K562 (cell line): ENCODE measurements around the gene TRAF7. TPM values are rescaled to one million over a fixed set of nuclear protein-coding genes. Genes with fewer than 3 reads are reported as not detected.

ENCODE experiments used
- BMI1 ChIP-seq: fragments of 150-350 bp; IDR thresholded peaks from 2 replicates; pipeline ENCODE4 v1.6.1; 2014; ENCODE audit warnings: low read length
- CBX5 ChIP-seq: IDR thresholded peaks from 2 replicates; pipeline ENCODE4 v1.6.1; 2014; ENCODE audit warnings: low read depth, borderline replicate concordance
- CTCFL ChIP-seq: IDR thresholded peaks from 2 replicates; pipeline ENCODE4 v1.6.1; 2011; ENCODE audit warnings: borderline replicate concordance, low read depth, mild to moderate bottlenecking, moderate library complexity, low read length; ENCODE audit not compliant: insufficient read depth, poor library complexity, severe bottlenecking
- GTF2F1 ChIP-seq: IDR thresholded peaks from 2 replicates; pipeline ENCODE4 v1.6.1; 2011; ENCODE audit warnings: low read depth, low read length, improper control_type of control experiment
- HES1 ChIP-seq: fragments of 450-650 bp; IDR thresholded peaks from 2 replicates; pipeline ENCODE4 v1.6.1; 2016; ENCODE audit warnings: low read depth, mild to moderate bottlenecking, moderate library complexity
- HMBOX1 ChIP-seq: sonication (generic); IDR thresholded peaks from 2 replicates; pipeline ENCODE4 v1.6.1; 2016
- HNRNPK ChIP-seq: fragments of 200-400 bp; formaldehyde crosslinking; IDR thresholded peaks from one replicate; pipeline ENCODE4 v1.6.1; 2018; ENCODE audit warnings: mild to moderate bottlenecking, low read depth, low read length; ENCODE audit not compliant: poor library complexity, severe bottlenecking
- MEF2A ChIP-seq: IDR thresholded peaks from 2 replicates; pipeline ENCODE4 v1.6.1; 2011; ENCODE audit warnings: low read depth, mild to moderate bottlenecking, low read length, moderate library complexity; ENCODE audit not compliant: control insufficient read depth
- MYNN ChIP-seq, 2 experiments: sonication (generic); formaldehyde crosslinking in 1 of 2; IDR thresholded peaks; 2 replicates each; pipeline versions ENCODE4 v1.5.0 to v1.6.1; 2016 to 2020; ENCODE audit warnings: antibody characterized with exemption in 1 of 2, missing genetic modification reagents in 1 of 2
- NFXL1 ChIP-seq: fragments of 450-650 bp; formaldehyde crosslinking; IDR thresholded peaks from 2 replicates; pipeline ENCODE4 v1.4.0; 2021; ENCODE audit warnings: mild to moderate bottlenecking
- PHF21A ChIP-seq: fragments of 450-650 bp; IDR thresholded peaks from 2 replicates; pipeline ENCODE4 v1.6.1; 2017; ENCODE audit warnings: low read depth, borderline replicate concordance
- PKNOX1 ChIP-seq: fragments of 450-650 bp; IDR thresholded peaks from 2 replicates; pipeline ENCODE4 v1.6.1; 2016
- POLR3G ChIP-seq: IDR thresholded peaks from 2 replicates; pipeline ENCODE4 v1.6.1; 2011; ENCODE audit not compliant: insufficient read length, insufficient replicate concordance; ENCODE audit errors: extremely low read depth
- TAL1 ChIP-seq: fragments of 450-650 bp; IDR thresholded peaks from 2 replicates; pipeline ENCODE4 v1.6.1; 2016; ENCODE audit warnings: mild to moderate bottlenecking
- TCFL5 ChIP-seq: fragments of 250-450 bp; sonication (Bioruptor Pico); conservative IDR thresholded peaks from 2 replicates; pipeline ENCODE4 v1.6.1; 2021; ENCODE audit warnings: mild to moderate bottlenecking, moderate library complexity, matching md5 sums
- TFAM ChIP-seq: fragments of 250-450 bp; sonication (Bioruptor Pico); conservative IDR thresholded peaks from 2 replicates; pipeline ENCODE4 v1.5.0; 2021; ENCODE audit warnings: mild to moderate bottlenecking, moderate library complexity
- TOE1 ChIP-seq, 2 experiments: fragments of 450-650 bp in 1 of 2; sonication (generic) in 1 of 2; formaldehyde crosslinking in 1 of 2; IDR thresholded peaks; 2 replicates each; pipeline versions ENCODE4 v1.7.1 to v1.8.0; 2016 to 2022; ENCODE audit warnings: borderline replicate concordance in 2 of 2, mild to moderate bottlenecking in 2 of 2, antibody characterized with exemption in 1 of 2, inconsistent platforms in 1 of 2, low read depth in 1 of 2, missing genetic modification reagents in 1 of 2, moderate library complexity in 1 of 2
- WHSC1 ChIP-seq: IDR thresholded peaks from one replicate; pipeline ENCODE4 v1.6.1; 2012; ENCODE audit warnings: low read length, control low read depth, inconsistent platforms
- ZEB2 ChIP-seq: fragments of 450-650 bp; IDR thresholded peaks from 2 replicates; pipeline ENCODE4 v1.6.1; 2016
- ZFP1 ChIP-seq: fragments of 450-650 bp; formaldehyde crosslinking; IDR thresholded peaks from 2 replicates; pipeline ENCODE4 v1.4.0; 2020; ENCODE audit warnings: mild to moderate bottlenecking, mixed read lengths
- ZNF24 ChIP-seq: fragments of 450-650 bp; IDR thresholded peaks from 2 replicates; pipeline ENCODE4 v1.6.1; 2016
- ZNF408 ChIP-seq: fragments of 250-450 bp; sonication (Bioruptor Pico); IDR thresholded peaks from 2 replicates; pipeline ENCODE4 v1.4.0; 2020; ENCODE audit warnings: low read depth, mild to moderate bottlenecking, moderate library complexity
- ZNF764 ChIP-seq: fragments of 250-450 bp; sonication (Bioruptor Pico); IDR thresholded peaks from 2 replicates; pipeline ENCODE4 v1.4.0; 2020; ENCODE audit warnings: low read depth, mild to moderate bottlenecking, moderate library complexity
- polyA plus RNA-seq, 8 experiments: library from polyadenylated mRNA; depleted of rRNA in 4 of 8; stranded (reverse) in 5 of 8; unstranded in 3 of 8; fragments of >200 nt; fragmentation: Nextera tagmentation in 2 of 8; fragmentation: Illumina TruSeq in 1 of 8; extraction: Ambion mirVana in 2 of 8; extraction: Trizol in 1 of 8; gene quantifications; 2 replicates each; pipeline versions ENCODE4 v1.2.1 to v1.2.3, GENCODE V29; 2011 to 2014; ENCODE audit warnings: inconsistent platforms in 1 of 8, missing spikeins in 1 of 8
- total RNA-seq, 7 experiments: library from RNA; depleted of rRNA in 6 of 7; stranded (reverse); fragments of >200 nt in 6 of 7; fragmentation: Illumina TruSeq in 2 of 7; extraction: Trizol in 2 of 7; gene quantifications; 2 replicates each; pipeline versions ENCODE4 v1.2.1 to v1.2.3, GENCODE V29; 2011 to 2021; ENCODE audit warnings: low replicate concordance in 1 of 7

The TRAF7 gene
- total and polyA plus RNA-seq, 9 of the 15 experiments (the other 6 are each of a cell fraction or from before 2014, with no cell fraction given): 1.1 to 113 (median 41.6) TPM

- no peak for TF ChIP-seq ZFP1 (CRISPR knock-in tag)
- no peak for TF ChIP-seq BMI1
- no peak; the same call in 1 of the 2 replicates for TF ChIP-seq MYNN (IDR thresholded peaks at IDR 0.05)
- no peak for TF ChIP-seq MYNN (CRISPR knock-in tag; IDR thresholded peaks at IDR 0.05)
- peak; percentile 83 for TF ChIP-seq HES1
- no peak for TF ChIP-seq TAL1
- no peak for TF ChIP-seq ZNF408 (CRISPR knock-in tag)
- TF ChIP-seq ZNF764: no peak
- TF ChIP-seq TCFL5 (CRISPR knock-in tag): no peak
- no peak for TF ChIP-seq HMBOX1
- TF ChIP-seq MEF2A: no peak
- TF ChIP-seq TOE1 (IDR thresholded peaks at IDR 0.05; ENCODE audit: borderline replicate concordance): peak; percentile 74
- no peak for TF ChIP-seq TOE1 (CRISPR knock-in tag; IDR thresholded peaks at IDR 0.05; ENCODE audit: borderline replicate concordance, low read depth)
- no peak for TF ChIP-seq NFXL1 (CRISPR knock-in tag)
- TF ChIP-seq TFAM (CRISPR knock-in tag): no peak
- no peak for TF ChIP-seq ZEB2
- TF ChIP-seq GTF2F1: no peak
- TF ChIP-seq ZNF24: no peak; the same call in 1 of the 2 replicates
- TF ChIP-seq PKNOX1: no peak
- no peak for TF ChIP-seq HNRNPK
- TF ChIP-seq POLR3G: no peak
- TF ChIP-seq CBX5: no peak
- TF ChIP-seq PHF21A: no peak
- no peak for TF ChIP-seq WHSC1
- no peak for TF ChIP-seq CTCFL
These were observed 49.8 kb downstream of the TRAF7 start, which contains the start of gene MLST8 (continued) for GRCh38 chr16:2205104-2205966.
